Measurements from ENCODE around the gene ZNF471. TPM values are rescaled to one million over a fixed set of nuclear protein-coding genes. Genes with fewer than 3 reads are reported as not detected.

The ZNF471 gene
- total and polyA plus RNA-seq, 3 experiments from 2014 or later, result 0.09 to 1.1 (median 0.95) TPM

GRCh38 chr19:56508290-56508778 lies 679 bp downstream of the ZNF471 start:
- H3K27ac Mint-ChIP-seq, result no peak overlapping the region
- DNase-seq, result no peak
- peaks cover 15 to 53% (median 29%) of the 10 kb centered on the region in 5 donors for H3K9me3 Mint-ChIP-seq
- H3K27me3 Mint-ChIP-seq, result peaks cover 7 to 9% of the 10 kb centered on the region in 2 donors
- peak overlapping the region; percentile 24 for H3K4me3 ChIP-seq (ENCODE audit: low read length)
- POLR2A ChIA-PET, result no interaction called here
- peaks cover 4% of the 10 kb centered on the region for H3K9me3 ChIP-seq (ENCODE audit: low read length)
- H3K4me1 Mint-ChIP-seq, result peaks cover 5 to 6% (median 6%) of the 10 kb centered on the region in 3 donors
- CTCF ChIA-PET, result no interaction called here
- no peak overlapping the region for H3K27ac ChIP-seq (ENCODE audit: low read depth, low read length)
- no peaks in the 10 kb centered on the region for H3K27me3 ChIP-seq (ENCODE audit: insufficient read depth, low read length, poor library complexity, severe bottlenecking)
- H3K36me3 Mint-ChIP-seq, result peaks cover 1 to 11% (median 9%) of the 10 kb centered on the region in 3 donors
- no peak overlapping the region for H3K4me3 Mint-ChIP-seq
- no peaks in the 10 kb centered on the region for H3K4me1 ChIP-seq (ENCODE audit: insufficient read depth, low read length)
- H3K36me3 ChIP-seq (ENCODE audit: insufficient read depth, low read length), result no peaks in the 10 kb centered on the region

DNA sequence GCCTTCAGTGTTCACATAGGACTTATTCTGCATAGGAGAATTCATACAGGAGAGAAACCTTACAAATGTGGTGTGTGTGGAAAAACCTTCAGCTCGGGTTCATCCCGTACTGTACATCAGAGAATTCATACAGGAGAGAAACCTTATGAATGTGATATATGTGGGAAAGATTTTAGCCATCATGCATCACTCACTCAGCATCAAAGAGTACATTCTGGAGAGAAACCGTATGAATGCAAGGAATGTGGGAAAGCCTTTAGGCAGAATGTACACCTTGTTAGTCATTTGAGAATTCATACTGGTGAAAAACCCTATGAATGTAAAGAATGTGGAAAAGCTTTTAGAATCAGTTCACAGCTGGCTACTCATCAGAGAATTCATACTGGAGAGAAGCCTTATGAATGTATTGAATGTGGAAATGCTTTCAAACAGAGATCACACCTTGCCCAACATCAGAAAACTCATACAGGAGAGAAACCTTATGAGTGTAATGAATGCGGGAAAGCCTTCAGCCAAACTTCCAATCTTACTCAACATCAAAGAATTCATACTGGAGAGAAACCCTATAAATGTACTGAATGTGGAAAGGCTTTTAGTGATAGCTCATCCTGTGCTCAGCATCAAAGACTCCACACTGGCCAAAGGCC lies 17.7 kb downstream of the ZNF471 start:
- H3K4me1 ChIP-seq (ENCODE audit: insufficient read depth, low read length), result no peaks in the 10 kb centered on the region
- CTCF ChIA-PET, result no interaction called here
- Mint-ChIP-seq H3K4me1 (no peaks in the 10 kb centered on the region), H3K27me3 (peaks cover 0 to 3% of the 10 kb centered on the region in 2 donors), H3K4me3 (no peak overlapping the region), H3K27ac (no peak overlapping the region), H3K36me3 (peaks cover 5 to 25% (median 24%) of the 10 kb centered on the region in 3 donors), H3K9me3 (peaks cover 66 to 95% (median 88%) of the 10 kb centered on the region in 5 donors)
- no peak overlapping the region for H3K27ac ChIP-seq (ENCODE audit: low read depth, low read length)
- H3K9me3 ChIP-seq (ENCODE audit: low read length), result peaks cover 38% of the 10 kb centered on the region
- H3K27me3 ChIP-seq (ENCODE audit: insufficient read depth, low read length, poor library complexity, severe bottlenecking), result no peaks in the 10 kb centered on the region
- no peak for DNase-seq
- POLR2A ChIA-PET, result no interaction called here
- no peaks in the 10 kb centered on the region for H3K36me3 ChIP-seq (ENCODE audit: insufficient read depth, low read length)
- H3K4me3 ChIP-seq (ENCODE audit: low read length), result no peak overlapping the region

GRCh38 chr19:56537442-56537841 lies 29.8 kb downstream of the ZNF471 start:
- no peak overlapping the region for H3K27ac ChIP-seq (ENCODE audit: low read depth, low read length)
- H3K9me3 ChIP-seq (ENCODE audit: low read length), result peaks cover 10% of the 10 kb centered on the region
- ChIA-PET CTCF (no interaction called here), POLR2A (no interaction called here)
- Mint-ChIP-seq H3K36me3 (peaks cover 11 to 46% (median 40%) of the 10 kb centered on the region in 3 donors), H3K4me1 (peaks cover 15 to 31% (median 17%) of the 10 kb centered on the region in 3 donors), H3K27ac (peak overlapping the region in 2 of 8 donors; percentile 92 to 95), H3K9me3 (peaks cover 40 to 86% (median 67%) of the 10 kb centered on the region in 5 donors), H3K27me3 (peaks cover 0 to 13% of the 10 kb centered on the region in 2 donors), H3K4me3 (peak overlapping the region in 6 of 7 donors; percentile 49 to 95 (median 92))
- peaks cover 8% of the 10 kb centered on the region for H3K4me1 ChIP-seq (ENCODE audit: insufficient read depth, low read length)
- no peak for DNase-seq
- H3K4me3 ChIP-seq (ENCODE audit: low read length), result peak overlapping the region; percentile 77
- H3K36me3 ChIP-seq (ENCODE audit: insufficient read depth, low read length), result peaks cover 6% of the 10 kb centered on the region
- no peaks in the 10 kb centered on the region for H3K27me3 ChIP-seq (ENCODE audit: insufficient read depth, low read length, poor library complexity, severe bottlenecking)

DNA sequence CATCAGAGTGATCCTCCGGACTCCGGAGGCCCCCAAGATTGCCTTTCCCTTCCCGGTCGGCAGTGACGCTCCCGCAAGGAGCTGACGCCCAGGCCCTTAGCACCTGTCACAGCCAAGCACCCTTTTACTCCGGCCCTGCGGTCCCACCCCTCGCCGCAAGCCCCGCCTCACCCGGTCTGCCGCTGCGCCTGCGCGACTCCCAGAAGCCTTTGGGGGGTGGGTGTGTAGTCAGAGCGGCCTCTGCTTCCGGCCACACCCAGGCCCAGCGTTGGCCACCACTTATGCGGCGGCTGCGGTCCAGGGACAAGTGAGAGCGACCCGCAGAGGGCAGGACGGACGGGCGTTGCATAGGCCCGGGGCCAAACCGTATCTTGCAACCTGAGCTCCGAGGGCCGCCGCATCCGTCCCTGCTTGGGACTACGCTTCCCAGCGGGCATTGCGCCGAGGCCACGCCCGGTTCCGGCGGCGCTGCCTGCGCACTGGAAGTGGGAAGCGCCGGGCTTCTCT lies 30.7 kb downstream of the ZNF471 start:
- Histone ChIP-seq H3K27me3 (ENCODE audit: insufficient read depth, low read length, poor library complexity, severe bottlenecking) (no peaks in the 10 kb centered on the region), H3K4me1 (ENCODE audit: insufficient read depth, low read length) (peaks cover 8% of the 10 kb centered on the region), H3K4me3 (ENCODE audit: low read length) (peak overlapping the region; percentile 77), H3K36me3 (ENCODE audit: insufficient read depth, low read length) (peaks cover 6% of the 10 kb centered on the region), H3K9me3 (ENCODE audit: low read length) (peaks cover 9% of the 10 kb centered on the region), H3K27ac (ENCODE audit: low read depth, low read length) (peak overlapping the region; percentile 40)
- Mint-ChIP-seq H3K27me3 (peaks cover 0 to 12% of the 10 kb centered on the region in 2 donors), H3K36me3 (peaks cover 13 to 46% (median 44%) of the 10 kb centered on the region in 3 donors), H3K4me3 (peak overlapping the region; percentile 87 to 95 (median 91)), H3K9me3 (peaks cover 36 to 82% (median 63%) of the 10 kb centered on the region in 5 donors), H3K27ac (peak overlapping the region; percentile 80 to 95 (median 89)), H3K4me1 (peaks cover 15 to 31% (median 17%) of the 10 kb centered on the region in 3 donors)
- ChIA-PET POLR2A (no interaction called here), CTCF (no interaction called here)
- peak; percentile 73 to 94 (median 86) for DNase-seq

- peak in 3 of 5 donors; percentile 48 to 56 (median 52) for DNase-seq
- Mint-ChIP-seq H3K27ac (peak within 1 kb of the TSS; percentile 80 to 95 (median 89)), H3K27me3 (peaks cover 0 to 10% of the 10 kb centered on the region in 2 donors), H3K4me1 (peaks cover 15 to 31% (median 17%) of the 10 kb centered on the region in 3 donors), H3K9me3 (peaks cover 38 to 82% (median 64%) of the 10 kb centered on the region in 5 donors), H3K4me3 (peak within 1 kb of the TSS; percentile 87 to 95 (median 91)), H3K36me3 (peaks cover 13 to 49% (median 47%) of the 10 kb centered on the region in 3 donors)
- Histone ChIP-seq H3K4me3 (ENCODE audit: low read length) (peak within 1 kb of the TSS; percentile 77), H3K27me3 (ENCODE audit: insufficient read depth, low read length, poor library complexity, severe bottlenecking) (no peaks in the 10 kb centered on the region), H3K9me3 (ENCODE audit: low read length) (peaks cover 9% of the 10 kb centered on the region), H3K4me1 (ENCODE audit: insufficient read depth, low read length) (peaks cover 8% of the 10 kb centered on the region), H3K27ac (ENCODE audit: low read depth, low read length) (peak within 1 kb of the TSS; percentile 40), H3K36me3 (ENCODE audit: insufficient read depth, low read length) (peaks cover 6% of the 10 kb centered on the region)
- POLR2A ChIA-PET, result no interaction called here
- CTCF ChIA-PET, result no interaction called here
These were observed 31.2 kb downstream of the ZNF471 start, which contains the start of gene ZFP28 for GRCh38 chr19:56538761-56539263. Gene ZFP28, plus strand, starts transcription at chr19:56538948. Its CDS starts 71 bp downstream, at chr19:56539019.

DNA sequence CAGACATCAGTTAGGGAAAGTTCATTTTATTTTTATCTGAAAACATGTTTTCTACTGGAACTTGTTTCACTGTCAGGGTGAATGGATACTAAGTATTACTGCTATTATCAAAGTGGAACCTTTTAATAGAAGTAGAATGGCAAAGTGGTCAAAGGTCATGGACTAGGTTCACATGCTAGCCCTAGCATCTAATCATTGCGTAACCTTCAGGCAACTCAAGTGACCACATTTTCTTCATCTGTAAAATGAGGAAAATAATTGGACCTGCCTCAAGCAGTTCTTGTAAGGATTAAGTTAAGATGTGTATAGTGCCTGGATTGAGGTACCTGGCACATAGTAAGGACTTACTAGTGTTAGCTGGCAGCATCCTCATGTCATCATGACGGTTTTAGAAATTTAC lies 36.1 kb downstream of the ZNF471 start:
- ChIA-PET CTCF (no interaction called here), POLR2A (no interaction called here)
- Histone ChIP-seq H3K4me1 (ENCODE audit: insufficient read depth, low read length) (no peaks in the 10 kb centered on the region), H3K27me3 (ENCODE audit: insufficient read depth, low read length, poor library complexity, severe bottlenecking) (no peaks in the 10 kb centered on the region), H3K27ac (ENCODE audit: low read depth, low read length) (no peak overlapping the region), H3K9me3 (ENCODE audit: low read length) (peaks cover 31% of the 10 kb centered on the region), H3K36me3 (ENCODE audit: insufficient read depth, low read length) (peaks cover 9% of the 10 kb centered on the region), H3K4me3 (ENCODE audit: low read length) (no peak overlapping the region)
- Mint-ChIP-seq H3K27me3 (peaks cover 0 to 9% of the 10 kb centered on the region in 2 donors), H3K9me3 (peaks cover 42 to 86% (median 72%) of the 10 kb centered on the region in 5 donors), H3K4me3 (no peak overlapping the region), H3K27ac (no peak overlapping the region), H3K36me3 (peaks cover 21 to 79% (median 77%) of the 10 kb centered on the region in 3 donors), H3K4me1 (peaks cover 7 to 20% (median 9%) of the 10 kb centered on the region in 3 donors)
- no peak for DNase-seq

DNA sequence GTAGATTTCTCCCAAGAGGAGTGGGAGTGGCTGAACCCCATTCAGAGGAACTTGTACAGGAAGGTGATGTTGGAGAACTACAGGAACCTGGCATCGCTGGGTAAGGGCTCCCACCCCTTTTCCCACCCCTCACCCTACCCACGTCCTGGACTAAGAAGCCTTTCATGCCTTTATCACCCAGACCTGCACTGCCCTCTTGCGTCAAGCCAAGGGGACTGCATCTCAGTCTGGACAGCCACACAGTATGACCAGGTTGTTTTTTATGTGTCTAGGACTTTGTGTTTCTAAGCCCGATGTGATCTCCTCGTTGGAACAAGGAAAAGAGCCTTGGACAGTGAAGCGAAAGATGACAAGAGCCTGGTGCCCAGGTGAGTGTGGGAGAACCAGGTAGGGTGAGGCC lies 39.9 kb downstream of the ZNF471 start:
- peaks cover 43% of the 10 kb centered on the region for H3K9me3 ChIP-seq (ENCODE audit: low read length)
- no peaks in the 10 kb centered on the region for H3K27me3 ChIP-seq (ENCODE audit: insufficient read depth, low read length, poor library complexity, severe bottlenecking)
- Mint-ChIP-seq H3K4me1 (no peaks in the 10 kb centered on the region), H3K27me3 (peaks cover 0 to 4% of the 10 kb centered on the region in 2 donors), H3K9me3 (peaks cover 44 to 85% (median 74%) of the 10 kb centered on the region in 5 donors), H3K36me3 (peaks cover 27 to 85% (median 80%) of the 10 kb centered on the region in 3 donors), H3K4me3 (no peak overlapping the region), H3K27ac (no peak overlapping the region)
- H3K4me3 ChIP-seq (ENCODE audit: low read length), result no peak overlapping the region
- CTCF ChIA-PET, result no interaction called here
- DNase-seq, result no peak
- no peak overlapping the region for H3K27ac ChIP-seq (ENCODE audit: low read depth, low read length)
- H3K4me1 ChIP-seq (ENCODE audit: insufficient read depth, low read length), result no peaks in the 10 kb centered on the region
- POLR2A ChIA-PET, result no interaction called here
- H3K36me3 ChIP-seq (ENCODE audit: insufficient read depth, low read length), result peaks cover 6% of the 10 kb centered on the region
